GOT3 (cell line): ENCODE measurements around the gene LHFPL5.

Source experiments
- DNase-seq: peaks from one replicate; lab custom pipeline; 2025; ENCODE audit warnings: mixed read lengths; lab: John Stamatoyannopoulos, UW

LHFPL5 gene

GRCh38 chr6:35794536-35795452, 10.4 kb upstream of the LHFPL5 start:
- DNase-seq = no peak

GRCh38 chr6:35795453-35796071, 9.6 kb upstream of the LHFPL5 start:
- DNase-seq = no peak

- DNase-seq = no peak
Observed at GRCh38 chr6:35796236-35796635, 8.9 kb upstream of the LHFPL5 start.

GRCh38 chr6:35797837-35798526, 7.2 kb upstream of the LHFPL5 start:
- DNase-seq = no peak

GRCh38 chr6:35798706-35799105, 6.4 kb upstream of the LHFPL5 start:
- DNase-seq = no peak

GRCh38 chr6:35801148-35801547, 4.0 kb upstream of the LHFPL5 start:
- DNase-seq = no peak

- no peak for DNase-seq
Observed at GRCh38 chr6:35808688-35809087, 3.5 kb downstream of the LHFPL5 start.

GRCh38 chr6:35809809-35810208, 4.7 kb downstream of the LHFPL5 start:
- no peak for DNase-seq

GRCh38 chr6:35810971-35811698, 6.0 kb downstream of the LHFPL5 start:
- no peak for DNase-seq

GRCh38 chr6:35811699-35811995, 6.5 kb downstream of the LHFPL5 start:
- no peak for DNase-seq

GRCh38 chr6:35817515-35817914, 12.4 kb downstream of the LHFPL5 start:
- no peak for DNase-seq

- no peak for DNase-seq
Observed at GRCh38 chr6:35823601-35824000, 18.4 kb downstream of the LHFPL5 start.

GRCh38 chr6:35824552-35825192, 19.5 kb downstream of the LHFPL5 start:
- no peak for DNase-seq

GRCh38 chr6:35829306-35829705, 24.2 kb downstream of the LHFPL5 start:
- DNase-seq = no peak

GRCh38 chr6:35831257-35832007, 26.3 kb downstream of the LHFPL5 start:
- no peak for DNase-seq

GRCh38 chr6:35833536-35833935, 28.4 kb downstream of the LHFPL5 start:
- DNase-seq = no peak

- DNase-seq = no peak
Observed at GRCh38 chr6:35839019-35839418, 33.9 kb downstream of the LHFPL5 start.

GRCh38 chr6:35842381-35842780, 37.2 kb downstream of the LHFPL5 start:
- no peak for DNase-seq

GRCh38 chr6:35844290-35844689, 39.1 kb downstream of the LHFPL5 start:
- DNase-seq = no peak

- DNase-seq = no peak
Observed at GRCh38 chr6:35850208-35850607, 45.1 kb downstream of the LHFPL5 start.

- DNase-seq = no peak
Observed at GRCh38 chr6:35852994-35853393, 47.8 kb downstream of the LHFPL5 start.
